Esophagus muscularis mucosa (tissue), 4 donors: ENCODE measurements around the gene INAVA. TPM values are rescaled to one million over a fixed set of nuclear protein-coding genes. Genes with fewer than 3 reads are reported as not detected.

ENCODE experiments used
- DNase-seq: peaks from one replicate; pipeline ENCODE4 v3.0.0-alpha.2; 2017; ENCODE audit errors: extremely low spot score
- H3K27ac ChIP-seq, 4 donors: fragments of 200-600 bp; sonication (generic); replicated peaks in 1 of 4; 1 replicate in 3 of 4; 2 replicates in 1 of 4; pipeline ENCODE4 v1.5.1; 2016 to 2019; ENCODE audit warnings: mild to moderate bottlenecking in 1 of 4
- H3K27me3 ChIP-seq, 4 donors: fragments of 200-600 bp; sonication (generic); one replicate each; pipeline versions ENCODE4 v1.5.1 to v1.6.0; 2016 to 2019
- H3K36me3 ChIP-seq, 4 donors: fragments of 200-600 bp; sonication (generic); one replicate each; pipeline ENCODE4 v1.5.1; 2016 to 2019
- H3K4me1 ChIP-seq, 4 donors: fragments of 200-600 bp; sonication (generic); one replicate each; pipeline ENCODE4 v1.5.1; 2016 to 2019
- H3K4me3 ChIP-seq, 4 donors: fragments of 200-600 bp; sonication (generic); 1 replicate in 2 of 4; 2 replicates in 2 of 4; pipeline ENCODE4 v1.5.1; 2016 to 2019; ENCODE audit warnings: mild to moderate bottlenecking in 4 of 4, moderate library complexity in 1 of 4
- H3K9me3 ChIP-seq, 4 donors: fragments of 200-600 bp; sonication (generic); 1 replicate in 3 of 4; 2 replicates in 1 of 4; pipeline ENCODE4 v1.5.1; 2016 to 2019
- CTCF ChIP-seq, 3 experiments: fragments of 200-600 bp in 2 of 3; fragments of 450-650 bp in 1 of 3; sonication (generic) in 2 of 3; IDR thresholded peaks; one replicate each; pipeline ENCODE4 v1.5.1; 2017 to 2019; ENCODE audit warnings: antibody characterized with exemption in 3 of 3, mild to moderate bottlenecking in 2 of 3, moderate library complexity in 1 of 3
- EP300 ChIP-seq: sonication (generic); formaldehyde crosslinking; IDR thresholded peaks from one replicate; pipeline ENCODE4 v1.6.1; 2017; ENCODE audit warnings: antibody characterized with exemption
- POLR2A ChIP-seq: fragments of 450-650 bp; IDR thresholded peaks from one replicate; pipeline ENCODE4 v1.6.1; 2017; ENCODE audit warnings: antibody characterized with exemption, moderate library complexity, mild to moderate bottlenecking, low read depth
- POLR2AphosphoS5 ChIP-seq, 2 donors: sonication (generic); formaldehyde crosslinking; IDR thresholded peaks; one replicate each; pipeline ENCODE4 v1.6.1; 2017; ENCODE audit warnings: antibody characterized with exemption in 2 of 2
- WGBS: methylation state at CpG from one replicate; pipeline ENCODE4 v1.1.5; 2018; 5-methylcytosine and 5-hydroxymethylcytosine counted together
- intact Hi-C: fragments of 100-400 bp; cut with DNase I; formaldehyde crosslinking; loops from one replicate; pipeline ENCODE4 v1.15.1; 2023
- total RNA-seq, 4 donors: library from RNA; depleted of rRNA; stranded (reverse); fragments of >200 nt; gene quantifications; one replicate each; pipeline versions ENCODE4 v1.1.0 to v1.2.1, GENCODE V29; 2016

INAVA gene
- total RNA-seq, 4 donors from 2014 or later, result 0.63 TPM; not detected in 3

- intact Hi-C loops, result no loop called here
- peak overlapping the region; percentile 36 to 53 (median 44) for H3K4me3 ChIP-seq
- 36% methylated on average over 15 of the region's 66 CpGs for WGBS
- no peak overlapping the region for H3K27ac ChIP-seq
- no peaks in the 10 kb centered on the region for H3K36me3 ChIP-seq
- H3K9me3 ChIP-seq, result no peaks in the 10 kb centered on the region
- DNase-seq, result peak; percentile 64
- H3K27me3 ChIP-seq, result peaks cover 0 to 95% (median 24%) of the 10 kb centered on the region in 4 donors
- TF ChIP-seq POLR2AphosphoS5 (IDR thresholded peaks at IDR 0.05), result no peak
- TF ChIP-seq POLR2A, result no peak
- TF ChIP-seq EP300, result no peak
- TF ChIP-seq CTCF (IDR thresholded peaks at IDR 0.05), result no peak
- H3K4me1 ChIP-seq, result peaks cover 13 to 15% (median 15%) of the 10 kb centered on the region in 4 donors
These were observed 20.9 kb upstream of the INAVA start for GRCh38 chr1:200873671-200874397.

- peaks cover 0 to 91% (median 24%) of the 10 kb centered on the region in 4 donors for H3K27me3 ChIP-seq
- intact Hi-C loops, result no loop called here
- 92% methylated on average over 6 of the region's 6 CpGs for WGBS
- H3K27ac ChIP-seq, result no peak overlapping the region
- DNase-seq, result peak; percentile 77
- H3K4me1 ChIP-seq, result peaks cover 13 to 15% (median 15%) of the 10 kb centered on the region in 4 donors
- no peak overlapping the region for H3K4me3 ChIP-seq
- no peaks in the 10 kb centered on the region for H3K36me3 ChIP-seq
- H3K9me3 ChIP-seq, result no peaks in the 10 kb centered on the region
- TF ChIP-seq CTCF (IDR thresholded peaks at IDR 0.05) (no peak), POLR2AphosphoS5 (IDR thresholded peaks at IDR 0.05) (no peak), POLR2A (no peak), EP300 (no peak)
These were observed 20.0 kb upstream of the INAVA start for GRCh38 chr1:200874694-200875093.

- no peak overlapping the region for H3K4me3 ChIP-seq
These were observed 19.3 kb upstream of the INAVA start for GRCh38 chr1:200875416-200875815.

GRCh38 chr1:200877010-200877409 lies 17.7 kb upstream of the INAVA start:
- intact Hi-C loops, result no loop called here
- no peak for TF ChIP-seq POLR2A
- no peak for TF ChIP-seq CTCF (IDR thresholded peaks at IDR 0.05)
- no peak for TF ChIP-seq EP300
- TF ChIP-seq POLR2AphosphoS5 (IDR thresholded peaks at IDR 0.05), result no peak
- WGBS, result 79% methylated on average over 3 of the region's 3 CpGs
- DNase-seq, result no peak
- Histone ChIP-seq H3K4me3 (no peak overlapping the region), H3K27me3 (peaks cover 0 to 68% (median 20%) of the 10 kb centered on the region in 4 donors), H3K4me1 (peaks cover 13 to 15% (median 15%) of the 10 kb centered on the region in 4 donors), H3K36me3 (no peaks in the 10 kb centered on the region), H3K27ac (no peak overlapping the region), H3K9me3 (no peaks in the 10 kb centered on the region)

More at GRCh38 chr1:200875416-200875815, 19.3 kb upstream of the INAVA start:
- 96% methylated on average over 5 of the region's 5 CpGs for WGBS
- Histone ChIP-seq H3K4me1 (peaks cover 13 to 15% (median 15%) of the 10 kb centered on the region in 4 donors), H3K9me3 (no peaks in the 10 kb centered on the region), H3K27me3 (peaks cover 0 to 84% (median 24%) of the 10 kb centered on the region in 4 donors), H3K36me3 (no peaks in the 10 kb centered on the region), H3K27ac (no peak overlapping the region)
- DNase-seq, result no peak
- intact Hi-C loops, result no loop called here
- TF ChIP-seq CTCF (IDR thresholded peaks at IDR 0.05), result no peak
- no peak for TF ChIP-seq EP300
- no peak for TF ChIP-seq POLR2AphosphoS5 (IDR thresholded peaks at IDR 0.05)
- no peak for TF ChIP-seq POLR2A
